GM19324 (cell line): Measurements from ENCODE around the gene ARHGEF40.

Source experiments
- ATAC-seq: cut with Tn5 transposase; IDR thresholded peaks from one replicate; pipeline ENCODE4 v1.9.1; 2021; ENCODE audit warnings: mild to moderate bottlenecking, moderate library complexity; ENCODE audit not compliant: unreplicated experiment, low FRiP score

The ARHGEF40 gene

DNA sequence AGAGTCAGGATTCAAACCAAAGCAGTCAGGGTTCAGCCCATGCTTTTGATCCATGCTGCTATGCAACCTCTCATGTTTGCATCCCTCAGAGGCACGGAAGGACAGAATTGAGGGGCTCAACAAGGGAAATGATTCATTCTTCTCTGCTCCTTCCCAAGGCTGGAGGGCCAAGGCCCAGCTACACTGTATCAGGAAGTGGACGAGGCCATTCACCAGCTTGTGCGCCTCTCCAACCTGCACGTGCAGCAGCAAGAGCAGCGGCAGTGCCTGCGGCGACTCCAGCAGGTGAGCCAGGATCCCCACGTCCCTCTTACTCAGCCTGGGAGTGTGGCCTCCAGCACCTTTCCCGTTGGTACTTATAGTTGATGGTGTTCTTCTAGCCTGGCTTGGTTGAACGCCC lies 8.6 kb downstream of the ARHGEF40 start:
- no peak for ATAC-seq

- no peak for ATAC-seq
These were observed 11.5 kb downstream of the ARHGEF40 start for GRCh38 chr14:21081521-21082142.

- no peak for ATAC-seq
These were observed 13.6 kb downstream of the ARHGEF40 start for GRCh38 chr14:21083565-21084325.

DNA sequence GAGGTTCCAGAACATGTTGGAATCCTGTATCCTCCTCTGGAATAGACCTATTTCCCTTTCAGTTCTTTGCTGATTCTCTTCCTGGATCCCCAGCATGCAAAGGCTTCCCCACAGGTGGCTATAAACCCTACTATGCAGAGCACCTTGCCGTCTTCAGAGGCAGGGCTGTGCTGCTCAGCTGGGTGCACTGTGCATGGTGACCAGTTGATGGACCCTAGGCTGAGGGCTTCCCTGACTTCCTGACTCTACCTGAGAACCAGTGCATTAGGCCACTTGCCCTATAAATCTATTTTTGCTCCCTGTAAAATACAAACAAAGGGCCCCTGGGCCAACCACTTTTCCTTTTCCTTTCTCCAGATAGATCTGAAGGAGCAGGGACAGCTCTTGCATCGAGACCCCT lies 14.3 kb downstream of the ARHGEF40 start:
- no peak for ATAC-seq

DNA sequence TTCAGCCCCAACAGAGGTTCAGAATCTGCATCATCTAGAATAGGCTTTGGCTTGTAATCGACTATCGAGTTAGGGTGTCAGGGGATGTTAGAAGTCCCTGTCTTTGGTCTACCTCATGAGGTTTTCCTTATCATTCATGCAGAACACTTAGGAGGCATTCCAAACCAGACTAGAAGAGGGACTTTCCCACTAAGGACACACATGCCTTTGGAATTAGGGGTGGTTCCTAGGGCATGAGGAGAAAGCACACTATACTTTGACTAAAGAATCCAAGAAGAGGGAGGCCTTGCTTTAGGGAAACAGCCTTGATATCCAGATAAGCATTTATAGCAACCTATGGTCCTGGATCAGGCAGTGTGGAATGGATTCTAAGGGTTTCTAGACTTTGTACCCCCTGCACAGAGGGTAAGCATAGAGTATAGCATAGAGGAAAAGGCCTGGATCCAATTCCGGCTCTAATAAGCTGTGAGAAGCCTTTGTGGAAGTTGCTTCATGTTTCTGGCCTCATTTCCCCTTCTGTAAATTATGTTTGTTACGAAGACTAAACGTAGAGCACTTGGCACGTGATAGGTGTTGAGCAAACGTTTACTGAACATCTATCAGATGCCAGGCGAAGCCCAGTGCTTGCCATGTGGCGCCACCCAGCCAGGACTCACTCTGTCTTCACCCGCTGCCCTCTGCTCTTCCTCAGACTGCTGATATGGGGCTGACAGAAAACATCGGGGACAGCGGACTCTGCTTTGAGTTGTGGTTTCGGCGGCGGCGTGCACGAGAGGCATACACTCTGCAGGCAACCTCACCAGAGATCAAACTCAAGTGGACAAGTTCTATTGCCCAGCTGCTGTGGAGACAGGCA lies 15.1 kb downstream of the ARHGEF40 start:
- ATAC-seq = no peak

DNA sequence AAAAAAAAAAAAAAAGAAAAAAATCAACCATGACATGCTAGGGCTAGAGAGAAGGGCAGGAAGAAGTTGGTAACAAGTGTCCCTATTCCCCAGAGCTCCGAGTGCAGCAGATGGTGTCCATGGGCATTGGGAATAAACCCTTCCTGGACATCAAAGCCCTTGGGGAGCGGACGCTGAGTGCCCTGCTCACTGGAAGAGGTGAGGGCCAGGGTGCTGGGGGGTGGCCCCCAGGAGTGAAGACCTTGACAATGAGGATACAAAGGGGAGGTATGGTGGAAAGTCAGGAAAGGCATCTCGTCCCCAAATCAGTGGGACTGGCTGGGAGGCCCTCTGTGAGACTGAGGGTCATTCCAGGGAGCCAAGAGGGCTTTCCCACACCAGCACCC lies 16.8 kb downstream of the ARHGEF40 start:
- ATAC-seq = no peak

GRCh38 chr14:21087294-21088091 lies 17.4 kb downstream of the ARHGEF40 start:
- no peak for ATAC-seq

GRCh38 chr14:21088687-21089086 lies 18.6 kb downstream of the ARHGEF40 start:
- ATAC-seq = no peak

DNA sequence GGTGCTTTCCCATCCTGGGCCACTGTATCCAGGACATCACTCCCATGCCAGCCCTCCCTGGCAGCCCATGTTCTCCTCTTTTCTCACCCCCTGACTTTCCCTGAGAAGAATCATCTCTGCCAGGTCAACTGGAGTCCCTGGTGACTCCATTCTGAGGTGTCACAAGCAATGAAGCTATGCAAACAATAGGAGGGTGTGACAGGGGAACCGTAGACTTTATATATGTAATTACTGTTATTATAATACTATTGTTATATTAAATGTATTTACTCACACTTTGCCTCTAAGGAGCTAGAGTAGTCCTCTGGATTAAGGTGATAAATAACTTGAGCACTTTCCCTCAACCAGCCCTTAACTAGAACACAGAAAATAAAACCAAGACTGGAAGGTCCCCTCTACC lies 19.2 kb downstream of the ARHGEF40 start:
- no peak for ATAC-seq

DNA sequence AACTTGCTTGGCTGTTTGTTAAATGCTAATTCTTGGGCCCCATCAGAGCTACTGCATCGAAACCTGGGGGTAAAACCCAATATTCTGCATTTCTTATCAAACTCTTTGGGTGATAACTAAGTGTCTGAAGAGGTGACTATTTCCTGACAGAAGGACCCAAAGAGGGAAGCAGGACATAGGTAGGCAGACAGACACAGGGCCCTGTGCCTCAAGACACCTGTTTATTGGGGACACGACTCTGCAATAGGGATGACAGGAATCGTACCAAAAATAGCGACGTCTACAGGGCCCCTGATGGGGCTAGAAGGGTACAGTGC lies 19.7 kb downstream of the ARHGEF40 start:
- ATAC-seq = no peak

- ATAC-seq = no peak
These were observed 20.3 kb downstream of the ARHGEF40 start for GRCh38 chr14:21090194-21090939.

DNA sequence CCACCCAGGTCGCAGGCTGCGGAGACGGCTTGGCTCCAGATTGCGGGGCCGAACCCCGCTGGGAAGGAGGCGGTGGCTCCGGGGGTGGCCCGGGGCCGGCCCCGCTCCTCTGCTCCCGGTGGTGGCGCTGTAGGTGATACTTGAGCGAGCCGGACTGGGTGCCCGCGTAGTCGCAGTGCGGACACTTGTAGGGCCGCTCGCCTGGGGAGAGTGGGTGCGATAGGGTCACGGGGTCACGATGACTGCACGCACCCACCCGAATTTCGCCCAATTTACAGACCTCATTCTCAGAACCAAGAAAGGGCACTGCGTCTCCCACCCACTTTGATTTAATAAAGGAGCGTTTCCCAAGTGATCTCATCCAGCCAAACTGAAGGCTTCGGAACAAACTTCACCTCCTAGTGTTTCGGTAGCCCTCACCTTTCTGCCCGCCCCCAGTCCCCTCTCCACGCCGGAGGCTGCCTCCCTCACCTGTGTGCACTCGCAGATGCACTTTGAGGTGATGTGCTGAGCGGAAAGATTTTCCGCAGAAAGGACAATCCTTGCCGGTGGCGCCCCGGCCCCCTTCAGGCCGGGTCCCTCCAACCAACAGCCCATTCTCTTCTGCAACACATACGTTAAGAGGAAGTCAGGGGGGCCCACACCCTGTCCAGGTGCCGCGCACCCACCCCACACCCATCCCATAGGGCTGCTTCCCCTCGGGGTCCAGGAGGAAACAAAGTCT lies 21.0 kb downstream of the ARHGEF40 start:
- no peak for ATAC-seq

GRCh38 chr14:21091821-21092272 lies 21.7 kb downstream of the ARHGEF40 start:
- no peak for ATAC-seq

- ATAC-seq = peak; percentile 73
These were observed 22.3 kb downstream of the ARHGEF40 start for GRCh38 chr14:21092273-21093011.

DNA sequence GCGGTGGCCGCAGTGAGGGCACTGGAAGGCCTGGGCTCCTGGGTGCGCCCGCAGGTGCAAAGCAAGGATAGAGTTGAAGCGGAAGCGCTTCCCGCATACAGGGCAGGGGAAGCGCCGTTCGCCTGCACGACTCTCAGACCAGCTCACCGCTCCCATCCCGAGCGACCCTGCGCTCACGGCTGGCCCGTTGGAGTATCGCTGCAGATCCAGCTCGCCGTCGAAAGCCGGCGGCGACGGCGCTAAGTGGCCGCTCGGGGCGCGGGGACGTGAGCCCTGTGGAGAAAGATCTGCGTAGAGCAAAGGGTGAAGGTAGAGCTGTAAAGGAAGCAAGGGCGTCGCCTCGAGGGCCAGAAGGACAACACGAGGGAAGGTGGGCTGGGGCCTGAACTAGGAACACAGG lies 22.9 kb downstream of the ARHGEF40 start:
- no peak for ATAC-seq

DNA sequence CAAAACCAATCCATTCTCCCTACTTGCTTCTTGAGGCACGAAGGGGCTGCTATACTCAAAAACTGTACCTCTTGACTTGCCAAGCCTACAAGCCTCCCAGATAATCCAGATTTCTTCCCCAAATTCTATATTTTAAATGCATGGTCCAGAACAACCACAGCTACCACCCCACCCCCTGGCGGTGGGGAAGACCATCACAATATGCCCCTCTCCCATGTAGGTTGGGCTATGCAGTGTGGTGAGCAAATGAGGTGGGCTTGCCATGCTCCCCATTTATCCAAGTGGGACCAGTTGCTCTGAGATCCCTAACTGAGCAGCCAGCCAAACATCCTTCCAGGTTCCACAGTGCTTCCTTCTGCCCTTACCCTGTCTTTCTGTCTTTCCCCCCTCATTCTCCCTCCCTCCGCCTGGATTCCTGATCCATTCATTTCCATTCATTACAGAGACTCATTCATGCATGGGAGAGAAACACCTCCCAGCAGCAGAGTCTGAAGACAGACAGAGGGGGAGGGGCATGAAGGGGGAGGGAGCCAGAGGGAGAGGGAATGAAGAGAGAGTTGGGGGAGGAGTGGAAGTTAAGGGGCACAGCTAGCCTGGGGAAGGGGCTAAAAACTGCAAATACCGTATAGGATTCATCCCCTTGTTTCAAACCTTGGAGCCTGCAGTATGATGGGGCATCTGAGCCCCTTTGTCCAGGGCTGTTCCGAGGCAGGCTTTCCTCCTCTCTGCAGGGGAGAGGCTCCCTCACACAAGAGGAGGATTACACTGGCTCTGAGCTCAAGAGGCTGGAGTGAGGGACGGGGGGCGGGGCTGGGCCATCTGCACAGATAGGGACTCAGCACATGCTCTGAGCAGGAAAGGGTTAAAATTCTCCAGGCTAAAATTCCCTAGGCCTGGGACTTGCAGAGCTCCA lies 23.9 kb downstream of the ARHGEF40 start:
- ATAC-seq = no peak

- ATAC-seq = no peak
These were observed 25.5 kb downstream of the ARHGEF40 start for GRCh38 chr14:21095430-21096205.
